BLaER1 treated with 17β-estradiol and CSF1 and Interleukin-3, amounts not matched to agents 10 nM and 100 nM (cell line): ENCODE results near the gene CRIM1.
A peak's percentile ranks its signal among the peaks of the same experiment; 100 is the strongest.

Source experiments
- H3K27ac ChIP-seq, 11 experiments: shearing (Covaris generic); formaldehyde crosslinking; 2 replicates each; pipeline ENCODE4 v1.8.1; 2022
- H3K27me3 ChIP-seq, 11 experiments: shearing (Covaris generic); formaldehyde crosslinking; 2 replicates each; pipeline ENCODE4 v1.8.1; 2022
- H3K36me3 ChIP-seq, 11 experiments: shearing (Covaris generic); formaldehyde crosslinking; 2 replicates each; pipeline ENCODE4 v1.8.1; 2022
- H3K4me1 ChIP-seq, 10 experiments: shearing (Covaris generic); formaldehyde crosslinking; 2 replicates each; pipeline ENCODE4 v1.8.1; 2022
- H3K4me2 ChIP-seq, 11 experiments: shearing (Covaris generic); formaldehyde crosslinking; 2 replicates each; pipeline ENCODE4 v1.8.1; 2022
- H3K4me3 ChIP-seq, 10 experiments: shearing (Covaris generic); formaldehyde crosslinking; 2 replicates each; pipeline ENCODE4 v1.8.1; 2022
- H3K9ac ChIP-seq, 11 experiments: shearing (Covaris generic); formaldehyde crosslinking; 2 replicates each; pipeline ENCODE4 v1.8.1; 2022
- H3K9me3 ChIP-seq, 11 experiments: shearing (Covaris generic); formaldehyde crosslinking; replicated peaks in 1 of 11; 2 replicates each; pipeline ENCODE4 v1.8.1; 2022
- H4K20me1 ChIP-seq, 11 experiments: shearing (Covaris generic); formaldehyde crosslinking; 2 replicates each; pipeline ENCODE4 v1.8.1; 2022
- Cebpa-rat ChIP-seq, 11 experiments: shearing (Covaris generic); IDR thresholded peaks; 2 replicates each; pipeline ENCODE4 v1.8.1; 2022

CRIM1 gene

GRCh38 chr2:36461039-36461681 lies 105.6 kb downstream of the CRIM1 start:
- Histone ChIP-seq H3K27ac (peak overlapping the region in 2 of 11 experiments; percentile 1 to 46; a peak in 2 of 22 replicates), H3K4me3 (no peak overlapping the region), H3K9me3 (no peaks in the 10 kb centered on the region), H3K4me2 (peak overlapping the region; percentile 54 to 80 (median 68)), H4K20me1 (no peaks in the 10 kb centered on the region; a peak in 1 of 22 replicates), H3K9ac (no peak overlapping the region), H3K4me1 (peaks cover 41 to 54% (median 47%) of the 10 kb centered on the region in 10 experiments), H3K36me3 (peaks cover 0 to 40% (median 20%) of the 10 kb centered on the region in 11 experiments; a peak in 18 of 22 replicates), H3K27me3 (no peaks in the 10 kb centered on the region)
- no peak for TF ChIP-seq Cebpa-rat (IDR thresholded peaks at IDR 0.05)

- Histone ChIP-seq H3K4me3 (no peak overlapping the region), H4K20me1 (no peaks in the 10 kb centered on the region; a peak in 1 of 22 replicates), H3K9ac (no peak overlapping the region), H3K36me3 (peaks cover 0 to 53% (median 27%) of the 10 kb centered on the region in 11 experiments; a peak in 18 of 22 replicates), H3K9me3 (no peaks in the 10 kb centered on the region), H3K4me2 (peak overlapping the region in 10 of 11 experiments; percentile 57 to 77 (median 72); a peak in 19 of 22 replicates), H3K27me3 (no peaks in the 10 kb centered on the region), H3K27ac (no peak overlapping the region), H3K4me1 (peaks cover 38 to 47% (median 42%) of the 10 kb centered on the region in 10 experiments)
- no peak for TF ChIP-seq Cebpa-rat (IDR thresholded peaks at IDR 0.05)
Observed at GRCh38 chr2:36462311-36462935, 106.8 kb downstream of the CRIM1 start.

- H3K27me3 ChIP-seq = no peaks in the 10 kb centered on the region
- no peak overlapping the region for H3K4me3 ChIP-seq
- peaks cover 38 to 51% (median 46%) of the 10 kb centered on the region in 10 experiments for H3K4me1 ChIP-seq
- no peak overlapping the region for H3K27ac ChIP-seq
- no peak overlapping the region for H3K9ac ChIP-seq
- peaks cover 0 to 57% (median 35%) of the 10 kb centered on the region in 11 experiments; a peak in 18 of 22 replicates for H3K36me3 ChIP-seq
- peak overlapping the region; percentile 32 to 77 (median 68) for H3K4me2 ChIP-seq
- H4K20me1 ChIP-seq = no peaks in the 10 kb centered on the region; a peak in 1 of 22 replicates
- no peak for TF ChIP-seq Cebpa-rat (IDR thresholded peaks at IDR 0.05)
- H3K9me3 ChIP-seq = no peaks in the 10 kb centered on the region
Observed at GRCh38 chr2:36463365-36463764, 107.8 kb downstream of the CRIM1 start.

GRCh38 chr2:36464006-36464721 lies 108.6 kb downstream of the CRIM1 start:
- no peaks in the 10 kb centered on the region; a peak in 1 of 22 replicates for H4K20me1 ChIP-seq
- no peak overlapping the region for H3K4me3 ChIP-seq
- H3K4me2 ChIP-seq = peak overlapping the region; percentile 25 to 77 (median 68)
- H3K27ac ChIP-seq = no peak overlapping the region
- H3K9me3 ChIP-seq = no peaks in the 10 kb centered on the region
- peaks cover 0 to 54% (median 34%) of the 10 kb centered on the region in 11 experiments; a peak in 18 of 22 replicates for H3K36me3 ChIP-seq
- H3K4me1 ChIP-seq = peaks cover 45 to 59% (median 54%) of the 10 kb centered on the region in 10 experiments
- no peak overlapping the region; a peak in 1 of 22 replicates for H3K9ac ChIP-seq
- no peaks in the 10 kb centered on the region for H3K27me3 ChIP-seq
- TF ChIP-seq Cebpa-rat (IDR thresholded peaks at IDR 0.05) = no peak

- no peaks in the 10 kb centered on the region; a peak in 1 of 22 replicates for H4K20me1 ChIP-seq
- no peaks in the 10 kb centered on the region for H3K27me3 ChIP-seq
- no peak overlapping the region for H3K4me3 ChIP-seq
- peaks cover 3 to 10% (median 7%) of the 10 kb centered on the region in 11 experiments; a peak in 9 of 22 replicates for H3K9me3 ChIP-seq
- no peak for TF ChIP-seq Cebpa-rat (IDR thresholded peaks at IDR 0.05)
- H3K4me1 ChIP-seq = peaks cover 51 to 70% (median 63%) of the 10 kb centered on the region in 10 experiments
- no peak overlapping the region for H3K4me2 ChIP-seq
- H3K9ac ChIP-seq = no peak overlapping the region
- peaks cover 0 to 52% (median 40%) of the 10 kb centered on the region in 11 experiments; a peak in 18 of 22 replicates for H3K36me3 ChIP-seq
- no peak overlapping the region for H3K27ac ChIP-seq
Observed at GRCh38 chr2:36466135-36466534, 110.6 kb downstream of the CRIM1 start.

GRCh38 chr2:36468463-36469105 lies 113.0 kb downstream of the CRIM1 start:
- H4K20me1 ChIP-seq = no peaks in the 10 kb centered on the region
- H3K4me3 ChIP-seq = no peak overlapping the region
- TF ChIP-seq Cebpa-rat (IDR thresholded peaks at IDR 0.05) = no peak
- peaks cover 11 to 76% (median 59%) of the 10 kb centered on the region in 11 experiments; a peak in 20 of 22 replicates for H3K36me3 ChIP-seq
- no peaks in the 10 kb centered on the region for H3K27me3 ChIP-seq
- H3K4me2 ChIP-seq = peak overlapping the region; percentile 64 to 83 (median 72)
- H3K9ac ChIP-seq = peak overlapping the region in 1 of 11 experiments; percentile 15; a peak in 1 of 22 replicates
- peak overlapping the region in 7 of 11 experiments; percentile 23 to 71 (median 60); a peak in 13 of 22 replicates for H3K27ac ChIP-seq
- H3K4me1 ChIP-seq = peaks cover 31 to 45% (median 39%) of the 10 kb centered on the region in 10 experiments
- peaks cover 21 to 33% (median 30%) of the 10 kb centered on the region in 11 experiments; a peak in 21 of 22 replicates for H3K9me3 ChIP-seq

- Histone ChIP-seq H3K4me1 (peaks cover 26 to 40% (median 34%) of the 10 kb centered on the region in 10 experiments), H3K36me3 (peaks cover 12 to 81% (median 64%) of the 10 kb centered on the region in 11 experiments; a peak in 20 of 22 replicates), H3K4me2 (peak overlapping the region; percentile 64 to 83 (median 72)), H3K9ac (peak overlapping the region in 4 of 11 experiments; percentile 12 to 43 (median 24); a peak in 8 of 22 replicates), H3K9me3 (peaks cover 26 to 38% (median 35%) of the 10 kb centered on the region in 11 experiments), H3K27me3 (no peaks in the 10 kb centered on the region), H3K27ac (peak overlapping the region in 9 of 11 experiments; percentile 23 to 71 (median 58); a peak in 16 of 22 replicates), H3K4me3 (no peak overlapping the region; a peak in 1 of 20 replicates), H4K20me1 (no peaks in the 10 kb centered on the region)
- no peak for TF ChIP-seq Cebpa-rat (IDR thresholded peaks at IDR 0.05)
Observed at GRCh38 chr2:36469106-36469477, 113.5 kb downstream of the CRIM1 start.

- Histone ChIP-seq H3K36me3 (peaks cover 17 to 81% (median 69%) of the 10 kb centered on the region in 11 experiments; a peak in 21 of 22 replicates), H3K4me3 (no peak overlapping the region; a peak in 2 of 20 replicates), H3K9ac (peak overlapping the region in 6 of 11 experiments; percentile 6 to 43 (median 32); a peak in 9 of 22 replicates), H3K9me3 (peaks cover 33 to 44% (median 41%) of the 10 kb centered on the region in 11 experiments), H3K4me1 (peaks cover 21 to 34% (median 28%) of the 10 kb centered on the region in 10 experiments), H4K20me1 (no peaks in the 10 kb centered on the region), H3K4me2 (peak overlapping the region; percentile 64 to 83 (median 72)), H3K27ac (peak overlapping the region in 9 of 11 experiments; percentile 23 to 71 (median 58); a peak in 16 of 22 replicates), H3K27me3 (no peaks in the 10 kb centered on the region)
- no peak for TF ChIP-seq Cebpa-rat (IDR thresholded peaks at IDR 0.05)
Observed at GRCh38 chr2:36469710-36470109, 114.1 kb downstream of the CRIM1 start.
